Thyroid gland (tissue), 4 donors: Measurements from ENCODE around the gene USP9X. TPM values are rescaled to one million over a fixed set of nuclear protein-coding genes. Genes with fewer than 3 reads are reported as not detected.

Experiments used
- DNase-seq, 2 donors: peaks; one replicate each; pipeline ENCODE4 v3.0.0-alpha.2; 2019
- H3K27ac ChIP-seq, 3 donors: fragments of 200-600 bp; sonication (generic); 1 replicate in 2 of 3; 2 replicates in 1 of 3; pipeline ENCODE4 v1.5.1; 2016 to 2019; ENCODE audit warnings: mild to moderate bottlenecking in 1 of 3, moderate library complexity in 1 of 3
- H3K27me3 ChIP-seq: fragments of 200-600 bp; sonication (generic); one replicate; pipeline ENCODE4 v1.5.1; 2019
- H3K36me3 ChIP-seq, 2 donors: fragments of 200-600 bp; sonication (generic); one replicate each; pipeline ENCODE4 v1.5.1; 2016 to 2019
- H3K4me1 ChIP-seq, 2 donors: fragments of 200-600 bp; sonication (generic); one replicate each; pipeline ENCODE4 v1.5.1; 2017 to 2019
- H3K4me3 ChIP-seq, 3 donors: fragments of 200-600 bp; sonication (generic); replicated peaks in 1 of 3; 1 replicate in 2 of 3; 2 replicates in 1 of 3; pipeline ENCODE4 v1.5.1; 2016; ENCODE audit warnings: mild to moderate bottlenecking in 1 of 3
- H3K9me3 ChIP-seq: fragments of 200-600 bp; sonication (generic); one replicate; pipeline ENCODE4 v1.5.1; 2017
- POLR2A ChIP-seq, 2 donors: fragments of 450-650 bp; IDR thresholded peaks; one replicate each; pipeline ENCODE4 v1.6.1; 2017; ENCODE audit warnings: antibody characterized with exemption in 2 of 2, mild to moderate bottlenecking in 2 of 2, moderate library complexity in 1 of 2
- WGBS, 2 donors: methylation state at CpG; one replicate each; pipeline ENCODE4 v1.1.5; 2017; 5-methylcytosine and 5-hydroxymethylcytosine counted together
- intact Hi-C: fragments of 100-400 bp; cut with DNase I; formaldehyde crosslinking; loops from one replicate; pipeline ENCODE4 v1.15.1; 2023
- total RNA-seq, 4 donors: library from RNA; depleted of rRNA; stranded (reverse); fragments of >200 nt; gene quantifications; one replicate each; pipeline ENCODE4 v1.2.3, GENCODE V29; 2016
- TF ChIP-seq, protein P1 (sequence below), 6 experiments: fragments of 200-600 bp in 3 of 6; fragments of 450-650 bp in 3 of 6; sonication (generic) in 3 of 6; IDR thresholded peaks; one replicate each; pipeline ENCODE4 v1.5.1; 2016 to 2019; ENCODE audit warnings: antibody characterized with exemption in 6 of 6, mild to moderate bottlenecking in 2 of 6, inconsistent platforms in 1 of 6, moderate library complexity in 1 of 6

The USP9X gene
- total RNA-seq, 4 donors from 2014 or later: 101 to 138 (median 106) TPM

- TF ChIP-seq, protein P1, sequence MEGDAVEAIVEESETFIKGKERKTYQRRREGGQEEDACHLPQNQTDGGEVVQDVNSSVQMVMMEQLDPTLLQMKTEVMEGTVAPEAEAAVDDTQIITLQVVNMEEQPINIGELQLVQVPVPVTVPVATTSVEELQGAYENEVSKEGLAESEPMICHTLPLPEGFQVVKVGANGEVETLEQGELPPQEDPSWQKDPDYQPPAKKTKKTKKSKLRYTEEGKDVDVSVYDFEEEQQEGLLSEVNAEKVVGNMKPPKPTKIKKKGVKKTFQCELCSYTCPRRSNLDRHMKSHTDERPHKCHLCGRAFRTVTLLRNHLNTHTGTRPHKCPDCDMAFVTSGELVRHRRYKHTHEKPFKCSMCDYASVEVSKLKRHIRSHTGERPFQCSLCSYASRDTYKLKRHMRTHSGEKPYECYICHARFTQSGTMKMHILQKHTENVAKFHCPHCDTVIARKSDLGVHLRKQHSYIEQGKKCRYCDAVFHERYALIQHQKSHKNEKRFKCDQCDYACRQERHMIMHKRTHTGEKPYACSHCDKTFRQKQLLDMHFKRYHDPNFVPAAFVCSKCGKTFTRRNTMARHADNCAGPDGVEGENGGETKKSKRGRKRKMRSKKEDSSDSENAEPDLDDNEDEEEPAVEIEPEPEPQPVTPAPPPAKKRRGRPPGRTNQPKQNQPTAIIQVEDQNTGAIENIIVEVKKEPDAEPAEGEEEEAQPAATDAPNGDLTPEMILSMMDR (IDR thresholded peaks at IDR 0.05): no peak
- peak in 1 of 2 donors; percentile 47 for TF ChIP-seq POLR2A (IDR thresholded peaks at IDR 0.05)
- peak; percentile 47 to 53 for DNase-seq
- H3K36me3 ChIP-seq: no peaks in the 10 kb centered on the region
- peak overlapping the region; percentile 97 to 99 (median 99) for H3K27ac ChIP-seq
- no CpG with 5 or more reads among the region's 39 CpGs for WGBS, 2 donors
- intact Hi-C loops: loop anchor here (10.0 kb wide), 1 partner anchor 249 kb away; the partner anchor contains the start of gene DDX3X
- H3K4me3 ChIP-seq: peak overlapping the region; percentile 43 to 96 (median 47)
- H3K4me1 ChIP-seq: peaks cover 6 to 16% of the 10 kb centered on the region in 2 donors
- no peaks in the 10 kb centered on the region for H3K9me3 ChIP-seq
- no peaks in the 10 kb centered on the region for H3K27me3 ChIP-seq
Measured at GRCh38 chrX:41085512-41085877, 250 bp downstream of the USP9X start.

DNA sequence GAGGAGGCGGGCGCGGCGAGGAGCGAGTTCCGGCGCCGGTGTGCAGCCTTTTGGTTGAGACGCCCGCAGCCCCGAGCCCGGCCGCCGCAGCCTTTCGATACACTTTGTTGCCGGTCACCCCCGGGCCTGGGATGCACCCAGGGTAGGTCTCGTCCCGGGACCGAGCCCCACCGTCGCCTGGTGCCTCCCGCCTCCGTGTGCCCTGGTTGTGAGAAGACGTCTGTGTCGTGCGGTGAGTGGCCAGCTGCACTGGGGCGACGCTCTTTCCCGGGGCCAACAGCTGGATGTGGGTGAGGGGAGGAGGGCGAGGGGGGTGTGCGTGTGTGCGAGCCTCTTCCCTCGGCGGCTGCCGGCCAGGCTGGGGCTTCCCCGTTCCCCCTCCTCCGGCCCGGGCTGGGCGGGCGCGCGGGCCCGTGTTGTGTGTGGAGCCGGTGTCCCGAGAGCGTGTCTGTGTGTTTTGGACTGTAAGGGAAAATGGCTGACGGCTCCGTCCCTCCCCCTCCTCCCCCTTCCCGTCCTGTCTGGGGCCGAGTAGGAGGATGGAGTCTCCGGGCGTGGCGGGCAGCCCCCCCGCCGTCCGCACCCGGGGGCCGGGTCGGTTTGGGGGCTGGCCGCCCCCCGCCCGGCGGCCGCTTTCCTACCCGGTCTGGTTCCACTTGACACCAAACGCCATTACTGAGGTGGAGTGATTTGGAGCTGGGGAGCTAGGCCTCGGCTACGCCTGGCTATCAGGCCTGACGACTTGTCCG, 807 bp downstream of the USP9X start:
- Histone ChIP-seq H3K36me3 (no peaks in the 10 kb centered on the region), H3K27me3 (no peaks in the 10 kb centered on the region), H3K27ac (peak overlapping the region; percentile 97 to 99 (median 99)), H3K4me3 (peak overlapping the region; percentile 43 to 96 (median 47)), H3K4me1 (peaks cover 6 to 21% of the 10 kb centered on the region in 2 donors), H3K9me3 (no peaks in the 10 kb centered on the region)
- WGBS, 2 donors: no CpG with 5 or more reads among the region's 71 CpGs
- TF ChIP-seq POLR2A (IDR thresholded peaks at IDR 0.05): peak in 1 of 2 donors; percentile 33
- TF ChIP-seq, protein P1 (IDR thresholded peaks at IDR 0.05): no peak
- DNase-seq: peak; percentile 51 to 60
- intact Hi-C loops: loop anchor here (10.0 kb wide), 1 partner anchor 249 kb away; the partner anchor contains the start of gene DDX3X

DNA sequence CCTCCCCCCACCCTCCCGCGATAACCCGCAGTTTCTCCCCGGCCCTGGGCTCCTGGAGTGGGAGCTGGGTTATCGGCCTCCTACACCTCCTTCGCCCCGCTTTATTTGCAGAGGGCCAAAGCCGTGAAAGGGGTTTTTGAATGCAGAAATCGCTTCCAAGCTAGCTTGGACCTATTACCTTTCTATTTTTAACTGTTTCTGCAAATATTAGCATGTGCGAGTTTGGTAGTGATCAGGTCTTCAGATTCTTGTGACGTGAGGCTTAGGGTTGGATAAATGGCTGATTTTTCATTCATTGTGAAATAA, 1.3 kb downstream of the USP9X start:
- intact Hi-C loops: loop anchor here (10.0 kb wide), 1 partner anchor 248 kb away; the partner anchor contains the start of gene DDX3X
- H3K4me1 ChIP-seq: peaks cover 6 to 23% of the 10 kb centered on the region in 2 donors
- peak in 1 of 2 donors; percentile 66 for DNase-seq

DNA sequence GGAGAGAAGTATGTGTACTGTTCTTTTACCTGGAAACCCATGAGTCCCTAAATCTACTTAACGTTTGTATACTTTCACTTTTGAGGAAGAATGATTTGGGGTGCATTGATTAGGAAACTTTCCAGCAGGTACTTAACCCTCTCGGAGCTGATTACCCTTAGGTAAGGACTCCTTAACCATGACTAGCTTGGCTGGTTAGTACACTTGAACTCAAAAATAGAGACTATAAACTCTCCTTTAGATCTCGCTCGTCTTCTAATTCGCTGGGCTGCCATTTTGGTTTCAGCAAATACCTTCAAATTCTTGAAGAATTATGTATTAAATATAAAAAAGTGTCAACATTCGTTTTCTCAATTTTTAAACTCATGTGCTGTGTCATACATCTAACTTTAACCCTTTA, 2.0 kb downstream of the USP9X start:
- no peaks in the 10 kb centered on the region for H3K36me3 ChIP-seq
- 2 to 3% methylated on average over 6 of the region's 6 CpGs for WGBS, 2 donors
- intact Hi-C loops: loop anchor here (10.0 kb wide), 1 partner anchor 248 kb away; the partner anchor contains the start of gene DDX3X
- peak overlapping the region in 2 of 3 donors; percentile 7 to 43 for H3K4me3 ChIP-seq
- H3K27ac ChIP-seq: peak overlapping the region; percentile 52 to 99 (median 99)
- peaks cover 6 to 23% of the 10 kb centered on the region in 2 donors for H3K4me1 ChIP-seq
- TF ChIP-seq, protein P1 (IDR thresholded peaks at IDR 0.05): no peak
- TF ChIP-seq POLR2A (IDR thresholded peaks at IDR 0.05): no peak
- H3K9me3 ChIP-seq: no peaks in the 10 kb centered on the region
- no peaks in the 10 kb centered on the region for H3K27me3 ChIP-seq
- DNase-seq: no peak

More for the DNA sequence above, 1.3 kb downstream of the USP9X start:
- Histone ChIP-seq H3K36me3 (no peaks in the 10 kb centered on the region), H3K27me3 (no peaks in the 10 kb centered on the region), H3K27ac (peak overlapping the region; percentile 97 to 99 (median 99)), H3K9me3 (no peaks in the 10 kb centered on the region), H3K4me3 (peak overlapping the region; percentile 3 to 96 (median 43))
- WGBS, 2 donors: 0% methylated on average over 2 to 5 of the region's 11 CpGs
- no peak for TF ChIP-seq POLR2A (IDR thresholded peaks at IDR 0.05)
- TF ChIP-seq, protein P1 (IDR thresholded peaks at IDR 0.05): no peak
